Activated CD8-positive, alpha-beta memory T cell treated with anti-CD3 and anti-CD28 coated beads, Interleukin-2, amount 50 U/mL, for 24 hours (primary cell): Measurements from ENCODE around the gene PGPEP1.

Source experiments
- DNase-seq: peaks from one replicate; pipeline ENCODE4 v3.0.0-alpha.2; 2020; ENCODE audit errors: extremely low read depth

Gene PGPEP1, protein sequence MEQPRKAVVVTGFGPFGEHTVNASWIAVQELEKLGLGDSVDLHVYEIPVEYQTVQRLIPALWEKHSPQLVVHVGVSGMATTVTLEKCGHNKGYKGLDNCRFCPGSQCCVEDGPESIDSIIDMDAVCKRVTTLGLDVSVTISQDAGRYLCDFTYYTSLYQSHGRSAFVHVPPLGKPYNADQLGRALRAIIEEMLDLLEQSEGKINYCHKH

DNA sequence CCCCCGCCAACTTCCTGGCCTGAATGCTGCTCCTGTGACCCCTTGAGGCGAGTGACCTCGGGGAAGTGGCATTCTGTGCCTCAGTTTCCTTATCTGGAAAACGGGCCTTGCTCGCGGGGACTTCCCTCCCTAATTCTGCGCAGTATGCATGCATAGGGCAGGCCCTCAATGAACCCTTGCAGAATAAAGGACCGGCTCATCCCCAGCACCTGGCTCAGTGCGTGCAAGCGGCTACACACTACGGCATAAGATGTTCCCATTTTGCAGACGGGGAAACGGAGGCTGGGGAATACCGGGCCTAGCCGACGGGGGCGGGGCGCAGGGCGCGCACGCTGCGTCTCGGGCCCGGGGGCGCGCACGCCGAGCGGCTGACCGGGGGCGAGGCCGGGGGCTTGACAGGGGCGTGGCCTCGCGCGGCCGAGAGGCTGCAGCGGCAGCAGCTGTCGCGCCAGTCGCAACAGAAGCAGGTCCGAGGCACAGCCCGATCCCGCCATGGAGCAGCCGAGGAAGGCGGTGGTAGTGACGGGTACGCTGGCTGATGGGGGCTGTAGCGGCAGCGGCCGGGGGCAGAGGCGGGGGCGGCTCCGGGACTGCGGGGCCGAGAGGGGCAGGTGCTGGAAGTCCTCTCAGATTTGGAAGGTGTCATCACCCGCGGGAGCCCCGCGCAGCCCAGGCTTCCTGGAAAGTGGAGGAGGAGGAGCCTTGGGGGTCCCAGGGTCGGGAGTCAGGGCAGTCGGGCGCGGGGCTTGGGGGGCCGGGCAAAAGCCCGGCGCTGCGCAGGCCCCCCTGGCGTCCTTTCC lies at the start of gene PGPEP1:
PGPEP1 (plus strand) TSS at position 409 of the 800 bp plus-strand sequence; CDS start at position 493, 84 bp downstream.
- DNase-seq: no peak

DNA sequence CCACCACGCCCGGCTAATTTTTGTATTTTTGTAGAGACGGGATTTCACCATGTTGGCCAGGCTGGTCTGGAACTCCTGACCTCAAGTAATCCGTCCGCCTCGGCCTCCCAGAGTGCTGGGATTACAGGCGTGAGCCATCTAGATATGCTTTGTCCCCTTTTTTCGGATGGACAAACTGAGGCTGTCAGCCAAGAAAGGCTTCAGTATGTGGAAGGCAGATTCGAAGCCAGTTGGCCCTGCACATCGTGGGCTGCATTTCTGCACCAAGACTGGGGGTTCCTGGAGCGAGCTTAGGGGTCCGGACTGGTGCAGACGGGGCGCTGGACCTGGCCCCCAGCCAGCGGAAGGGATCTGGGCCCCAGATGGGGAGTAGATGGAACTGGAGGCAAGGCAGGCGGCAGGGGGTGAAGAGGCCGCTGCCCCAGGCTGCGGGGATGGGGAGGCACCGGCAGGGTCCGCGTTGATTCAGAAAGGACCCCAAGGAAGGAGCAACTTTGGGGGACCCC lies 49.3 kb upstream of the PGPEP1 start:
- DNase-seq: no peak

DNA sequence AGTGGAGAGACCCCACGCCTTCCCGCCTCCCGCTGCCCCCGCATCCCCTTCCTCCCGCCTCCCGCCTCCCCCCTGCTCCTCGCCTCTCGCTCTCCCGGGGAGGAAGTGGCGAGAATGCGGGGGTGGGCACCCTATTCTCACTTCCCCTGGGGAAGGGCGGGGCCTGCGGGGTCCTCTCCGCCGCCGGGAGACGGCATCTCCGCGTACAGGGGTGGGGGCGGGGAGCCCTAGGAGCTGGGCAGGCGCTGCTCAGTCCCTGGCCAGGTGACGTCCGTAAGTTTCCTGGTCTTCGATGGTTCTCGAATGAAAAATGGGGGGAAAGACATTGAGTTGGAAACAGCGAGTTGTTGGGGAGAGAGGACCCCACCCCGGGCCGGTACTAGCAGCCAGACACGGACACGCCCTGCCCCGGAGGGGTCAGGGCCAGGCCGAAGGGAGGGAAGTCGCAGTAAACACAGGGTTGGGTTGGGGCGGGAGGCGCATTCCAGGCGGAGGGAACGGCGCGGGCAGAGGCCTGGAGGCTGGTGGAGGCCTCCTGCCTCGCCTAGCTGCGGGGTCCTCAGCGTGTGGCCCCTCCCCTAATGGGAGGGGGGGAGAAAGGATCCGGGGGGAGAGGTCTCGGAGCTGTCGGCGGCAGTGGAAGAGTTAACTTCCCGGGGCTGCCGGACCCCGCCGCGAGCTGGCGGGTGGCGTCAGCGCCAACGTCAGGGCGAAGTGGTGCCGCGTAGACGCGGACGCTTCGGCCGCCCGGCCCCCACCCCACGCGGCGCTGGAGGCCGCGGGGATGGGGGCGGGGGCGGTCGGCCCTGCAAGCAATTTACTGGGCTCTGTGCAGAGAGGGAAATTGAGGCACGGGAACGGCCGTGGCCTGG lies 48.6 kb upstream of the PGPEP1 start:
- DNase-seq: peak; percentile 71

DNA sequence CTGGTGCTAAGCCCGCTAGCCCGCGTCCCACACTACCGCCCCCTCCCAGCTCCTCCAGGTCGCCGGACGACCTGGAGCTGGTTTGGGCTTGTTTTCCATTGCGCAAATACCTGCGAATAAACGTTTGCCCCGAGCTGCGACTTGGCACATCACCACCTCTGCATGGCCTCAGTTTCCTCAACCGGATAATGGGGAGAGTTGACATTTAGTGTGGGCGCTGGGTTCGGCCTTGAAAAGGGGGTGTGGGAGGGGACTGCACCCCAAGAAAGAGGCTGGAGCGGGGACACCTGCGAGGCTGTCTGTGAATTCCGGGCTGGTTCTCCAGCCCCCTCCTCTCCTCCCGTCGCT lies 48.0 kb upstream of the PGPEP1 start:
- no peak for DNase-seq

DNA sequence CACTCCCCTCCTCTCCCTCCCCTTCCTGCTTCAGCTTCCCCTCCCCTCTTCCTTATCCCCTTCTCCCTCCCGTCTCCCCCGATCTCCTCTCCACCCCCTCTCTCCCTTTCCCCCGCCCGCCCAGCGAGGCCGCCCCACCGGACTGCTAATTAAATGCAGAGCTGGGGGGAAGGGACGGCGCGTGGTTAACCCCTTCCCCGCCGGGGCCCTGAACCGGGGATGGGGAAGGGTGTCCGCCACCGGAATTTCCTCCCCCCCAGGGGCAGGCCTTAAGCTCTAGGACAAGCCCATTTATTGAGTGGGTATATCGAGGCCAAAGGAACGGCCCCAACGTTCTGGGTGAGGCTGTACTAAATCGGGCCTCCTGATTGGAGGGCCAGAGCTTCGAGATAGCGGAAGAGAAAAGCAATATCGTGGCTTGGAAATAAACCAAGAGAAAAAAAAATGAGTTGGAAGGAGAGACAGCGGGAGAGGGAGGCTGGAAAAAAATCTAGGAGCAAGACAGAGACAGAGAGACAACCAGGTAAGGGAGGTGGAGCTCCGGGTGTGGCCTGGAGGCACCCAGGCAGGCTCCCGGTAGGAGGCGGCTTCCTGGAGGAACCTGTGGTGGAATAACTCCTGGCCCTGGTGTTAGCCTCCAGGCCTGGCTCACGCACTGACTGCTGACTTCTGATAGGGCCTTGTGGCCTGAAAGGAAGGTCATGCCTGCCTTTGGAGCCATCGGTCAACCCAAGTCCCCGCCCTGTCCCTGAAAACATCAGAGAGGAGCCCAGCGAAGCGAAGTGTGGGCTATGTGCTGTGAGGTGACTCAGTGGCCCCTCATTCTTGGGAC lies 47.4 kb upstream of the PGPEP1 start:
- no peak for DNase-seq

DNA sequence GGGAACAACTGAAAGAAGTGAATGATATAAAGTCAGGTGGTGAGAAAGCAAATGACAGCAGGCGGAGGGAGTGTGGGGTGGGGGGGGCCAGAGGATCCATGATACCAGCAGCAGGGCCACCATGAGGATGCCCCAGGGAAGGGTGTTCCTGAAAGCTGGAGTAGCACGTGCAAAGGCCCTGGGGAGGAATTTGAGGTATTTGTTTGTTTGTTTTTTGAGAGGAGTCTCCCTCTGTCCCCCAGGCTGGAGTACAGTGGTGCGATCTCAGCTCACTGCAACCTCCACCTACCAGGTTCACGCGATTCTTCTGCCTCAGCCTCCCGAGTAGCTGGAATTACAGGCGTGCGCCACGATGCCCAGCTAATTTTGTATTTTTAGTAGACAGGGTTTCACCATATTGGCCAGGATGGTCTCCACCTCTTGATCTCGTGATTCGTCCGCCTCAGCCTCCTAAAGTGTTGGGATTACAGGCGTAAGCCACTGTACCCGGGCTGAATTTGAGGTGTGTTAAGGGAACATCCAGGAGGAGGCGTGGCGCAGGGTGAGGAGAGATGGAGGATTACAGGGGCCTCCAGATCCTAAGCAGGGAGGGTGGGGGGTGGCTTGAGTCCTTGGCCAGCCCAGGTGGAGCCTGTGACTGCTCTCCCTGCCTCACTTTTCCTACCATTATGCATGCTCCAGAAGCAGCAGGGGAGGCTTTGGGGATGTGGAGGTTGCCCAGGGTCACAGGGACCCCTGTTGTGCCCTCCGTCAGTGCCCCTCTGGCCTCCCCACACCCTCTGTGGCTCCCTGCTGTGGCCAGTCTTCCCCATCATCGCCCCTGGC lies 46.5 kb upstream of the PGPEP1 start:
- DNase-seq: no peak

DNA sequence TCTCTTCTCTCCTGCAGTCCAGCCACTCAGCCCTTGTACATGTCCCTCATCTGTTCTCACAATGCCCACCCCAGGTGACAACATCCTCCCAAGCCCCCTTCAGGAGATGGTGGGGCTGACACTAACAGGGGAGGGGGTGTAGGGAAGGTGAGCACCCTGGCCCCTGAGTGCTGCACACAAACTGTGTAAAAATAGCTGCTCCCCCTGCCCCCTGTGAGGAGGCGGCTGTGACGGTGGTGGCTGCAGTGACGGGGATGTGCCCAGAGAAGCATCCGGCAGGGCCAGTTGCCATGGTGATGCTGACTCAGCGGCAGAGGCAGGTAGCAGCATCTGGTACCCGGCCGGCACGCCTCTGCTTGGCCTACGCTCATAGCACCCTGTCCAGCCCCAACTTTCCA lies 45.9 kb upstream of the PGPEP1 start:
- DNase-seq: peak; percentile 81

DNA sequence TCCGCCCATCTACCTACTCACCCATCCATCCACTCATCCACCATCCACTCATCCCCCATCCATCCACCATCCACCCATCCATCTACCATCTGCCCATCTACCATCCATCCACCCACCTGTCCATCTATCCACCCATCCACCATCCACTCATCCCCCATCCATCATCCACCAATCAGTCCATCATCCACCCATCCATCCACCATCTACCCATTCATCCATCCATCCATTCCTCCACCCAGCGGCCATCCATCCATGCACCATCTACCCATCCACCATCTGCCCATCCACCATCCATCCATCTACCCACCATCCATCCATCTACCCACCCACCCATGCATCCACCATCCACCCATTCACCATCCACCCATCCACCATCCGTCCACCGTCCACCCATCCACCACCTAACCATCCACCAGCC lies 45.4 kb upstream of the PGPEP1 start:
- DNase-seq: no peak

DNA sequence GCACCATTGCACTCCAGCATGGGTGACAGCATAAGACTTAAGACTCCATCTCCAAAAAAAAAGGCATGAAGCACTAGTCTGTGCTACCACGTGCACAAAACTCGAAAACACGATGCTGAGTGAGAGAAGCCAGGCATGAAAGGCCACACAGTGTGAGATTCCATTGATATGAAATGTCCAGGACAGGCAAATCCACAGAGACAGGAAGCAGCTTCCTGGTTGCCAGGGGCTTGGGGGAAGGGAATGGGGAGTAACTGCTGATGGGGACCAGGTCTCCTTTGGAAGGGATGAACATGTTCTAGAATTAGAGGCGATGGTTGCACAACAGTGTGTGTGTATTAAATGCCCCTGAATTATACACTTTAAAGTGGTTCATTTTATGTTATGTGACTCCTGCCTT lies 43.1 kb upstream of the PGPEP1 start:
- DNase-seq: no peak

DNA sequence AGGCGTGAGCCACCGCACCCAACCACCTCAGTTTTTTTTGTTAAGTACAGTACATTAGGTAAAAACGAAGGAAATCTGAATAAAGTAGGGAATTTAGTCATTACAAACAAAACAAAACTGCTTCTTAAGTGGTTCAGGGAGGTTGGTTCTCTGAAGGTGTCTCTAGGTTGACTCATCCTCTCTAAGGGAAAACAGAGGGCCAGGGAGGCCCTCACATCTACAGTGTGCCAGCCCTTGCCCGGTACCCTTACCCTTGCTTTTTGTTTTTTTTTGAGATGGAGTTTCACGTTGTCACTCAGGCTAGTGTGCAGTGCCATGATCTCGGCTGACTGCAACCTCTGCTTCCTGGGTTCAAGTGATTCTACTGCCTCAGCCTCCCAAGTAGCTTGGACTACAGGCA lies 41.8 kb upstream of the PGPEP1 start:
- no peak for DNase-seq

DNA sequence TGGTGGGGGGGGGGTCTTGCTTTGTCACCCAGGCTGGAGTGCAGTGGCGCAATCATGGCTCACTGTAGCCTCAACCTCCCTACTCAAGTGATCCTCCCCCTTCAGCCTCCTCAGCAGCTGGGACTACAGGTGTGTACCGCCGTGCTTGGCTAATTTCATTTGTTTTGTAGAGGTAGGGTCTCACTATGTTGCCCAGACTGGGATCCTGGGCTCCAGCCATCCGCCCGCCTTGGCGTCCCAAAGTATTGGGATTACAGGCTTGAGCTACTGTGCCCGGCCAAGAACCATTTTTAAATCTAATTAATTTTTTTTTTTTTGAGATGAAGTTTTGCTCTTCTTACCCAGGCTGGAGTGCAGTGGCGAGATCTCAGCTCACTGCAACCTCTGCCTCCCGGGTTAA lies 40.7 kb upstream of the PGPEP1 start:
- no peak for DNase-seq

DNA sequence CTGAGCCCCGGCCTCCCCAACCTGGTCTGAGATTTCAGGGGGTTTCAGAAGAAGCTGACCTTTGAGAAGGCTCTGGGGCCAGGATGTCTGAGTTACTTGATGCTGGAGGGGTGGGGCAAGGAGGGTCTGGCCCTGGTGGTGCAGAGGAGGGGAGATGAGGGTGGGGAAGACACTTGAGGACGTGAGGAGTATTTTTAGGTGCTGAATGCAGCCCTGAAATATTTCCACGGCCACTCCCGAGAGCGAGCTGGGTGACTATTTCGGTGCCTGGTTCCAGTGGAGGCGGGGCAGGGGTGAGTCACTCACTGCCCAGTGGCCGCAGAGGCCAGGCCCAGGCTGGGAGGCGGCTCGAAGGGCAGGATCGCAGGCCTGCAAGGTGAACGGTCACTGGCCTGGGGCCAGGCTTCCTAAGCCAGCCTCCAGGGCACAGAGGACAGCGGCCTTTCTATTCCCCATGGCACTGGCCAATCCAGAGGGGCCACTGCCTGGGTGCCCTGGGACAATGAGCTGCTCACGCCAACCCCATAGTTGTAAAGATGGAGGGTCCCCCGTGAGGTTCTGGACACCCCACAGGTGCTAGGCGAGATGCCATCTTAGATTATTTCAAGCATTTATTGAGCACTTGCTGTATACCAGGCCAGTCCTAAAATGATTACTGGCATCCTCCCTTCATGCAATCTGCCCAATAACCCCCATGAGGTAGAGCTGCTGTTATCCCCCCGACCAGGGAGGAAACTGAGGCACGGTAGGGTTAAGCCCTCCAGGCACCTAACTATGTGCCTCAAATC lies 39.3 kb upstream of the PGPEP1 start:
- DNase-seq: no peak

DNA sequence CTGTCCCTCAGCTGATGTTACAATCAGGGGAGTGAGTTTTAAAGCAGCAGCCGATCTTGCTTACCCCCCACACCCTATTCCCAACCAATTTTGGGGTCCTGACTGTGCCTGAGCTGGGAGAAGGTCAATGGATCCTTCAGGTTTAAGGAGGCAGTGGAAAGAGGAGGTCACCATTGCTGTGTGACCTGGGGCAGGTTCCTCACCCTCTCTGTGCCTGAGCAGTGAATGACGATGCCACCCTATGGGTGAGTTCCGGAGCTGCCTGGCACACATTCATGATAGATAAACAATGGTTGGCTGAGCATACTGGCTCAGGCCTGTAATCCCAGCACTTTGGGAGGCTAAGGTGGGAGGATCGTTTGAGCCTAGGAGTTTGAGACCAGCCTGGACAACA lies 38.7 kb upstream of the PGPEP1 start:
- no peak for DNase-seq

DNA sequence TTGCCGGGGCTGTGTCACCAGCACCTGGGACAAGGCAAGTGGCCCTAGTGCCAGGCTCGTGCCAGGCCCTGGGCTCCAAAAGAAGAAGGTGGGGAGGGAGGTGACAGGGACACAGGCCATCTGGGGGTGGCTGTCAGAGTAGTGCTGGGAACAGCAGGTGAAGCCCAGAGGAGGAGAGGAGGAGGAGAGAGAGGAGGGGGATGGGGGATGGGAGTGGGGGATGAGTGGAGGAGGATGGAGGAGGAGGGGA lies 36.3 kb upstream of the PGPEP1 start:
- DNase-seq: no peak

DNA sequence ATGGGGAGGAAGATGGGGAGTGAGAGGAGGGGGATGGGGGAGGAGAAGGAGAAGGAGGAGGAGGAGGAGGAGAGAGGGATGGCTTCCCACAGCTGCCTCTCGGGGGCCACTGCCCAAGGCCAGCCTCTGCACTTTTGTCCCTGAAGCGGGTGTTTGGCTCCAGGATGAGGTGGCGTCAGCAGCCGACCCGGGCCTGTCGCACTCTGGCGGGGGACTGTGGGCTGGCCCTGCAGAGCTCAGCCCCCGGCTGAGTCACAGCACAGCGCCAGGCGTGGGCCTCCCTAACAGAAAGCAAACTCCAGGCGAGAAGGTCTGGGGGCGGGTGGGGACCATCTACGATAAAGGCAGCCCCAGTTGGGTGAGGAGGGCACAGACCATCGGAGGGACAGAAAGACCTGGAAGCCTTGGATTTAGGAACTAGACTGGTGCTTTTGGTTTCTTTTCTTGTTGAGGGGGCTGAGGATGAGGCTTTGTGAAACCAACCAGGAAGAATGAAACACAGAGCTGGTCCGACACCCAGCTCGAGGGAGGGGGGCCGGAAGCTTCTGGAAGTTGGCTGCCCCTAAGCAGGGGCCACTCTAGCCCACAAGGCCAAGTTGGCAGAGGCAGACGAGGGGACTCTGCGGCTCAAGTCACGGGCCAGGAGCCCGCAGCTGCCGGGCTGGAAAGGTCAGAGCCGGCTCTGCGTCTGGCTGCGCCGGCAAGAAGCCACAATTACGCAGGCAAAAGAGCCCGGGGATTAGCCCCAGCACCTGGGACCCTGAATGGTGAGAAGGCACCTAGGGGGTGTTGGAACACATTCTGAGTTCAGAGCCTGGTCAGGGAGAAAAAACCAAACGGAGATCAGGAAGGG lies 35.7 kb upstream of the PGPEP1 start:
- no peak for DNase-seq

DNA sequence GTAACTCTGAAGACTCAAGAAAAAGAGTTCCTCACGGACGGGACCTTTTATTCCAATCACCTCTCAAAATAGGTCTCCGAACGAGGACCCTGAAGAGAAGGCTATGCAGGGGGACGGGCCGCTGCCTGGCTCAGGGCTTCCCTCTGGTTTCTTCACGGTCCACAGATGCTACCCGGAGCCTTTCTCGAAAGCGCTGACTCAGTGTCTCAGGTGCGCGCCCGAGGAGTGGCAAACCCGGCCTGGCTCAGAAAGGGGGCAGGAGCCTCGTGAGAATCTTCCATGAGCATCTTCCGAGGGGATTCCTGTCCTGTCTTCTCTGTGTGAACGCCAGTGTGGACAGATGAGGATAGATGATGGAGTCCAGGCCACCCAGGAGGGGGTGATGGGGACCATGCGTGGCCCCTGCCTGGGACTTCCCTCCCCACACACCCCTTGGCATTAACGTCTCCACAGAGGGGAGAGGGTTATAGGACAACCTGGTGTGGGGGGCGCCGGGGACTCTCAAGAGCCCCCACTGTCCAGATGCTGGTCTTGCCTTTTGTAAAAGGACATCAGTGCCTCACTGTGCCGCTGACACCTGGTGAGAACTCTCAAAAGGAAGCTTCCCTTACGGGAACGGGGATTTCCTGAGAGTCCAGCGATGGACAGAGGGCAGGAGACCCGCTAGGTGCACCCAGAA lies 34.0 kb upstream of the PGPEP1 start:
- no peak for DNase-seq

DNA sequence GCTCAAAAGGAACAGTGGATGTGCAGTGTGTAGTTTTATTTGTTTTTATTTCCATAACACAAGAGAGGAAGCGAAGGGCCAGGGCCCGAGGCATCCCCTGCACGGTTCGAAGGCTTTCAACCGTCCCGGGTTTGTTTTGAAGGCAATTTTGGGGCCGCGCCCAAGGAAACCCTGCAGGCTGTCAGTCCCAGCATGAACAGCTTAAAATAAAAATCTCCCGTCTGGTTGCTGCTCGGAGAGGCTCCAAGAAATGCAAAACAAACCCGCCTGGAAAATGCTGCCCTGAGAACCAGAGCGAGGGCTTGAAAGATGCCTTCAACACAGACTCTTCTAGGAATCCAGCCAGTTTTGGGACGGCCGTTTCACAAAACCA lies 33.5 kb upstream of the PGPEP1 start:
- DNase-seq: no peak

DNA sequence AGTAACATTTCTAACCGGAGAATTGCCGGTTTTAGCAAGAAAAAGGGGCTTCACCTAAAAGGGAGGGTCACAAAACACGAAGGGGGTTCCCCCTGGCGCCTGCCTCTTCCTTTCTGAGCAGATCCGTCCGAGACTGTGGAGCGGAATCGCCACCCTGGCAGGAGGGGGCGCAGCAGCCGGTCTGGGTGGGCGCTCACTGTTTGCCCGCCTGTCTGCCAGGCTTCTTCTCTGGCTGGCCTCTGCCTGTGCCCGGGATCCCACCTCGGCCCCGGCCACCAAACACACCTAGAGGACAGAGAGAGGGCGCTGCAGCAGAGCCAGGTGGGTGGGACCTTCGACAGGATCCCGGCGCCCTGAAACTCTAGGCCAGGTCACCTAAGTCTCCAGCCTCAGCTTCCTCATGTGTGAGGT lies 33.1 kb upstream of the PGPEP1 start:
- DNase-seq: no peak
